22Rv1 (cell line): Measurements from ENCODE around the gene HMG20B.

Experiments used
- CTCF ChIP-seq: fragments of 450-650 bp; IDR thresholded peaks from 2 replicates; pipeline ENCODE4 v1.5.1; 2017; ENCODE audit warnings: mild to moderate bottlenecking
- ZFX ChIP-seq: fragments of 450-650 bp; IDR thresholded peaks from 2 replicates; pipeline ENCODE4 v1.6.1; 2017; ENCODE audit warnings: antibody characterized with exemption, borderline replicate concordance

- no peak for TF ChIP-seq CTCF
- no peak for TF ChIP-seq ZFX
Measured at GRCh38 chr19:3524078-3524842, 48.5 kb upstream of the HMG20B start.
